ENCODE data around the gene SH2D3A. TPM values are rescaled to one million over a fixed set of nuclear protein-coding genes. Genes with fewer than 3 reads are reported as not detected.

Gene SH2D3A
- total and polyA plus RNA-seq, 11 donors = 0.08 to 0.56 (median 0.25) TPM; not detected in 6

DNA sequence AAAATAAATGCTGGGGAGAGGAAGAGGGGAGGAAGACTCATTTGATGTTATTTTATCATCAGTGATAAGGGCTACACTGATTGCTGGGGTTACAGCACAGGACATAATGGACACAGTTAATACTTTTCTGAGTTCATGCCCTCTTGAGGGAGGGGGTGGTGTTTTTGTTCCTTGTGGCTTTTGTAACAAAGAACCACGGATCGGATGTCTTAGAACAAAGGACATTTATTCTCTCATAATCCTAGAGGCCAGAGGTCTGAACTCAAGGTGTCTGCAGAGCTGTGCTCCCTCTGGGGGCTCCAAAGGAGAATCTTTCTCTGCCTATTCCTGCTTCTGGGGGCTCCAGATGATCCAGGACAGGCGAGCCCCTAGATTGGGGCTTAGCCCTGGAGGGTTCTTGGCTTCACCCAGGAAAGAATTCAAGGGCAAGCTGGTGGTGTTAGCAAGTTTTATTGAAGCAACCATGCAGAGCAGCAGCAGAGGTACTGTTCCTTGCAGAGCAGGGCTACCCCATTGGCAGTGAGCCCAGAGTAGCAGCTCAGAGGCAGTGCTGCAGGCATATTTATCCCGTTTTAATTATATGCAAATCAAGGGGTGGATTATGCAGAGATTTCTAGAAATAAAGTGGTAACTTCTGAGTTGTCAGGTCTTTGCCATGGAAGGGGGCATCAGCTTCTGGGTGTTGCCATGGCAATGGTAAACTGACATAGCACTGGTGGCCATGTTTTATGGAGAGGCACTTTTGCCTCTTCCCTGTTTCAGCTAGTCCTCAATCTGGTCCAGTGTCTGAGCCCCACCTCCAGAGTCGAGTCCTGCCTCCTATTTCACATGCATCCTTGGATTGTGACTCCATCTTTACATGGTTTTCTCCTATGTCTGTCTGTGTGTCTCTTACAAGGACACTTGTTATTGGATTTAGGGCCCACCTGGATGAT is 23.2 kb upstream of the SH2D3A start:
- TF ChIP-seq, protein P1, sequence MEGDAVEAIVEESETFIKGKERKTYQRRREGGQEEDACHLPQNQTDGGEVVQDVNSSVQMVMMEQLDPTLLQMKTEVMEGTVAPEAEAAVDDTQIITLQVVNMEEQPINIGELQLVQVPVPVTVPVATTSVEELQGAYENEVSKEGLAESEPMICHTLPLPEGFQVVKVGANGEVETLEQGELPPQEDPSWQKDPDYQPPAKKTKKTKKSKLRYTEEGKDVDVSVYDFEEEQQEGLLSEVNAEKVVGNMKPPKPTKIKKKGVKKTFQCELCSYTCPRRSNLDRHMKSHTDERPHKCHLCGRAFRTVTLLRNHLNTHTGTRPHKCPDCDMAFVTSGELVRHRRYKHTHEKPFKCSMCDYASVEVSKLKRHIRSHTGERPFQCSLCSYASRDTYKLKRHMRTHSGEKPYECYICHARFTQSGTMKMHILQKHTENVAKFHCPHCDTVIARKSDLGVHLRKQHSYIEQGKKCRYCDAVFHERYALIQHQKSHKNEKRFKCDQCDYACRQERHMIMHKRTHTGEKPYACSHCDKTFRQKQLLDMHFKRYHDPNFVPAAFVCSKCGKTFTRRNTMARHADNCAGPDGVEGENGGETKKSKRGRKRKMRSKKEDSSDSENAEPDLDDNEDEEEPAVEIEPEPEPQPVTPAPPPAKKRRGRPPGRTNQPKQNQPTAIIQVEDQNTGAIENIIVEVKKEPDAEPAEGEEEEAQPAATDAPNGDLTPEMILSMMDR (IDR thresholded peaks at IDR 0.05) = no peak
- TF ChIP-seq POLR2A (IDR thresholded peaks at IDR 0.05) = no peak
- DNase-seq (no peak), ATAC-seq (no peak)
- intact Hi-C loops (cut with DNase I) = no loop called here
- H3K4me1 ChIP-seq = no peaks in the 10 kb centered on the region
- 43 to 59% (median 48%) methylated on average over 5 of the region's 5 CpGs for WGBS, 4 donors
- H3K9me3 ChIP-seq = peaks cover 0 to 13% (median 7%) of the 10 kb centered on the region in 12 donors
- no peak overlapping the region for H3K27ac ChIP-seq
- H3K4me3 ChIP-seq = no peak overlapping the region
- peaks cover 0 to 19% (median 0%) of the 10 kb centered on the region in 9 donors for H3K27me3 ChIP-seq
- H3K36me3 ChIP-seq = no peaks in the 10 kb centered on the region

- WGBS, 4 donors = 58 to 75% (median 68%) methylated on average over 4 of the region's 4 CpGs
- Histone ChIP-seq H3K36me3 (no peaks in the 10 kb centered on the region), H3K27me3 (peaks cover 0 to 25% (median 0%) of the 10 kb centered on the region in 9 donors), H3K27ac (no peak overlapping the region), H3K4me3 (no peak overlapping the region), H3K9me3 (no peaks in the 10 kb centered on the region), H3K4me1 (no peaks in the 10 kb centered on the region)
- ATAC-seq (no peak), DNase-seq (no peak)
- intact Hi-C loops (cut with DNase I) = no loop called here
- TF ChIP-seq, protein P1 (IDR thresholded peaks at IDR 0.05) = no peak
- no peak for TF ChIP-seq POLR2A (IDR thresholded peaks at IDR 0.05)
These were observed 21.7 kb upstream of the SH2D3A start for GRCh38 chr19:6788896-6789295.

DNA sequence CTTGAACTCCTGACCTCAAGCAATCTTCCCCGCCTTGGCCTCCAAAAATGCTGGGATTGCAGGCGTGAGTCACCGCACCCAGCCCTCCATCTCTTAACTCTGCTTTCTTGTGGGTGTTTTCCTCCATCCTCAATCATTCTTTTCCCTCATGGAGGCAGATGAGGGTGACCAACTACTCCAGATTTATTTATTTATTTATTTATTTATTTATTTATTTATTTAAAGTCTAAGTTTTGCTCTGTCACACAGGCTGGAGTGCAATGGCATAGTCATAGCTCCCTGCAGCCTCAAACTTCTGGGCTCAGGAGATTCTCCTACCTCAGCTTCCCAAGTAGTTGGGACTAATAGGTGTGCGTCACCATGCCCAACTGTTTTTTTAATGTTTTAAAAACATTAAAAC is 20.2 kb upstream of the SH2D3A start:
- intact Hi-C loops (cut with DNase I) = no loop called here
- TF ChIP-seq, protein P1 (IDR thresholded peaks at IDR 0.05) = no peak
- no peak for TF ChIP-seq POLR2A (IDR thresholded peaks at IDR 0.05)
- WGBS, 4 donors = 84 to 98% (median 97%) methylated on average over 4 of the region's 4 CpGs
- no peaks in the 10 kb centered on the region for H3K9me3 ChIP-seq
- no peak for DNase-seq
- peaks cover 0 to 31% (median 0%) of the 10 kb centered on the region in 9 donors for H3K27me3 ChIP-seq
- no peak overlapping the region for H3K27ac ChIP-seq
- no peaks in the 10 kb centered on the region for H3K4me1 ChIP-seq
- no peak for ATAC-seq
- peaks cover 0 to 1% (median 0%) of the 10 kb centered on the region in 9 donors for H3K36me3 ChIP-seq
- no peak overlapping the region for H3K4me3 ChIP-seq

- Histone ChIP-seq H3K9me3 (no peaks in the 10 kb centered on the region), H3K27me3 (peaks cover 0 to 7% (median 0%) of the 10 kb centered on the region in 9 donors), H3K4me3 (no peak overlapping the region), H3K27ac (no peak overlapping the region), H3K36me3 (peaks cover 0 to 20% (median 0%) of the 10 kb centered on the region in 9 donors), H3K4me1 (peaks cover 0 to 27% (median 0%) of the 10 kb centered on the region in 12 donors)
- TF ChIP-seq, protein P1 (IDR thresholded peaks at IDR 0.05) = no peak
- TF ChIP-seq POLR2A (IDR thresholded peaks at IDR 0.05) = no peak
- WGBS, 4 donors = 57 to 72% (median 63%) methylated on average over 4 of the region's 4 CpGs
- DNase-seq (no peak), ATAC-seq (no peak)
- intact Hi-C loops (cut with DNase I) = loop anchor here in 1 of 10 donors (10.0 kb wide), 1 partner anchor 134 kb away; no protein-coding TSS in a partner anchor
These were observed 12.0 kb upstream of the SH2D3A start for GRCh38 chr19:6779206-6779605.
